SK-N-MC (cell line): Measurements from ENCODE around the gene POGZ.

Source experiments
- EZH2 ChIP-seq: fragments of 200-600 bp; sonication (generic); IDR thresholded peaks from one replicate; pipeline ENCODE4 v1.6.1; 2017; ENCODE audit warnings: antibody characterized with exemption
- FOXP2 ChIP-seq: optimal IDR thresholded peaks from 2 replicates; pipeline ENCODE3; 2011; ENCODE audit warnings: mild to moderate bottlenecking, moderate library complexity; ENCODE audit not compliant: insufficient read depth; ENCODE audit errors: extremely low read length, control extremely low read depth
- POLR2AphosphoS5 ChIP-seq: IDR thresholded peaks from 2 replicates; pipeline ENCODE4 v1.6.1; 2012; ENCODE audit warnings: mild to moderate bottlenecking, low read depth, low read length, borderline replicate concordance

GRCh38 chr1:151377150-151377884, 82.0 kb downstream of the POGZ start:
- no peak for TF ChIP-seq POLR2AphosphoS5
- no peak for TF ChIP-seq EZH2
- TF ChIP-seq FOXP2, result no peak
